Brain microvascular endothelial cell (primary cell): ENCODE results near the gene POU2F1.

ENCODE experiments used
- DNase-seq: peaks from one replicate; pipeline ENCODE4 v3.0.0-alpha.2; 2020
- H3K27ac ChIP-seq: fragments of 250-450 bp; sonication (Bioruptor Pico); 2 replicates; pipeline ENCODE4 v1.5.1; 2020; ENCODE audit warnings: mild to moderate bottlenecking, moderate library complexity
- H3K27me3 ChIP-seq: fragments of 250-450 bp; sonication (Bioruptor Pico); replicated peaks from 2 replicates; pipeline ENCODE4 v1.5.1; 2020; ENCODE audit warnings: mild to moderate bottlenecking
- H3K36me3 ChIP-seq: fragments of 250-450 bp; sonication (Bioruptor Pico); replicated peaks from 2 replicates; pipeline ENCODE4 v1.5.1; 2020; ENCODE audit warnings: mild to moderate bottlenecking
- H3K4me3 ChIP-seq: 2 replicates; pipeline ENCODE4 v1.5.1; 2011; ENCODE audit warnings: low read depth, mild to moderate bottlenecking, control low read depth, low read length, moderate library complexity
- in situ Hi-C: cut with HindIII; loops from 2 replicates; pipeline ENCODE4 v1.10.0; 2017; ENCODE audit warnings: low sequenced_read_pairs, low pct_ligation_motif_present
- TF ChIP-seq, protein P1 (sequence below): IDR thresholded peaks from 2 replicates; pipeline ENCODE4 v1.5.1; 2011; ENCODE audit warnings: low read depth, mild to moderate bottlenecking, moderate library complexity, low read length, control low read depth, inconsistent platforms; ENCODE audit errors: missing control alignments

The POU2F1 gene

DNA sequence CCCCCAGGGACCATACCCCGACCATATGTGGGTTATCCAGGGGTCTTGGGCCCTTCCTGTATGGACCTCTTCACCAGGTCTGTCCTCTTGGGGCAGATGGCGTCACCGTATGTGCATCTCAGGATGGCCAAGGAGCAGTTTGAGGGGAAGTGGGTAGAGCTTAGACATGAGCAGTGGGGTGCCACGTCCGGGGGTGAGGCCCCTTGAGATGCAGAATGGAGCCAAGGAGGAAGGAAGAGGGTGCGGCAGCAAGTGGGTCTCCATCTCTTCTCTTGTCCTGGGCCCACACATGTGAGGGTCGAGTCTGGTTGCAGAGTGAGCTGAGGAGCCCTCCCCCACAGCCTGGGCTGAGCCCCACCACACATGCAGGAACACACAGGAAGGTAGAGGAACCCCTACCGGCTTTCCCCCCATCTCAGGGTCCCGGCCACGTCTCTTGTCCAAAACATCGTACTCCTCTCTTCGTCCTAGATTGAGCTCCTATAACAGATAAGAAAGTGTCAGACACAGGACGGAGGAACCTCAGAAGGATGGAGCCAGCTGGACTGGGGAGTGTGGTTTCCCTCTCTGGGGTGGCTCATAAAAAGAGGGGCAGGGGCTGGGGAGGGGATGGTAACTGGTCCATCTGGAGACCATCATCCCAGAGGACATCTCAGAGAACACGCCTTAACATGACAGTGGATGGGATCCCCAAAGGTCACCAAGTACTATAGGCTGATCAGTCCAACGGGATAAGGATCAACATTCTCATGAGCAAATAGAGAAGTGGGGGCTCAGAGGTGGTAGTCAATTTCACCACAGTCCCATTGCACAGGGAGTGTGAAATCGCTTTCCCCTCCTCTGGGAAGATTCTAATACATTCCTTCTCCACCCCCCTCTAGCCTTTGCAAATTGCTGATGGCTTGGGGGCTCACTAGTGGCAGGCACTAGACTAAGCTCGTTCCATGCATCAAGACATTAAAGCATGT is 217.8 kb downstream of the POU2F1 start:
- H3K4me3 ChIP-seq: no peak overlapping the region
- in situ Hi-C loops: no loop called here
- no peaks in the 10 kb centered on the region for H3K27me3 ChIP-seq
- H3K27ac ChIP-seq: no peak overlapping the region
- H3K36me3 ChIP-seq: no peaks in the 10 kb centered on the region
- TF ChIP-seq, protein P1, sequence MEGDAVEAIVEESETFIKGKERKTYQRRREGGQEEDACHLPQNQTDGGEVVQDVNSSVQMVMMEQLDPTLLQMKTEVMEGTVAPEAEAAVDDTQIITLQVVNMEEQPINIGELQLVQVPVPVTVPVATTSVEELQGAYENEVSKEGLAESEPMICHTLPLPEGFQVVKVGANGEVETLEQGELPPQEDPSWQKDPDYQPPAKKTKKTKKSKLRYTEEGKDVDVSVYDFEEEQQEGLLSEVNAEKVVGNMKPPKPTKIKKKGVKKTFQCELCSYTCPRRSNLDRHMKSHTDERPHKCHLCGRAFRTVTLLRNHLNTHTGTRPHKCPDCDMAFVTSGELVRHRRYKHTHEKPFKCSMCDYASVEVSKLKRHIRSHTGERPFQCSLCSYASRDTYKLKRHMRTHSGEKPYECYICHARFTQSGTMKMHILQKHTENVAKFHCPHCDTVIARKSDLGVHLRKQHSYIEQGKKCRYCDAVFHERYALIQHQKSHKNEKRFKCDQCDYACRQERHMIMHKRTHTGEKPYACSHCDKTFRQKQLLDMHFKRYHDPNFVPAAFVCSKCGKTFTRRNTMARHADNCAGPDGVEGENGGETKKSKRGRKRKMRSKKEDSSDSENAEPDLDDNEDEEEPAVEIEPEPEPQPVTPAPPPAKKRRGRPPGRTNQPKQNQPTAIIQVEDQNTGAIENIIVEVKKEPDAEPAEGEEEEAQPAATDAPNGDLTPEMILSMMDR: no peak
- DNase-seq: no peak

GRCh38 chr1:167439301-167439988 is 218.8 kb downstream of the POU2F1 start:
- peak overlapping the region; percentile 50 for H3K4me3 ChIP-seq
- no peaks in the 10 kb centered on the region for H3K36me3 ChIP-seq
- H3K27me3 ChIP-seq: no peaks in the 10 kb centered on the region
- TF ChIP-seq, protein P1: peak; percentile 38
- in situ Hi-C loops: no loop called here
- DNase-seq: peak; percentile 27
- no peak overlapping the region for H3K27ac ChIP-seq

DNA sequence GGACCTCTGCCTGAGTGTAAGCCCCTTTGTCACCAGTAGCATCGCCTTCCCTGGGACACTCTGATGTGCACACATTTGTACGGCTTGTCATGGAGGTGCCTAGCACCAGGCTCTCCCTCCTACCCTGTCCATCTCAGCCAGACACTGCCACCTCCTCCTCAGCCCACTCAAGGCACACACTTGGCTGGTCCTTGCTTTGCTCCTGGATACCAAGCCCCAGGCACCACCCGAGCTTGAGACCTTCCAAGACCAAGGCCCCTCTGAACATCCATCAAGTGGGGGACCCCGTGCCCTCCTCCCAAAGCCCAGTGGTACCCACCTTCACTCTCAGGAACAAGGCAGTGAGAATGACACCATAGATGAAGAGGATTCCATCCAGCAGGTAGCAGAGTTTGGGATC is 219.7 kb downstream of the POU2F1 start:
- DNase-seq: no peak
- Histone ChIP-seq H3K4me3 (no peak overlapping the region), H3K36me3 (no peaks in the 10 kb centered on the region), H3K27me3 (no peaks in the 10 kb centered on the region), H3K27ac (no peak overlapping the region)
- TF ChIP-seq, protein P1: no peak
- in situ Hi-C loops: no loop called here

DNA sequence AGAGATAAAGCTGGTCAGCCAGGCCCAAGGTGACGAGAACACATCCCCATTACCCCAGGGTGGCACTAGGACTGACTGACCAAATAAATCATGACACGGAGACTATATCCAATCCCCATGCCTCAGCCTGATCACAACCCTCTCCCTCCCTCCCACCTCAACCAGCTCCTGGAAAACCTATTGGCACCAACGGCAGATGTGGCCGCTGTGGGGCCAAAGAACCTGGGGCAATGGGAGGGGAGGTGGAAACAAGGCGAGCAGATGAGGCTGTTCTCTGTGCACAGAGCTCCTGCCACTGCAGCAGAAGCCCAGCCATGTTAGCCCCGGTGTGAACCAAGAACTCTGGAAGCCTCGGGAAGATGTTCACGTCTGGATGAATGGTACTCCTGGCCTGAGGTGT is 220.1 kb downstream of the POU2F1 start:
- in situ Hi-C loops: no loop called here
- Histone ChIP-seq H3K27ac (no peak overlapping the region), H3K27me3 (no peaks in the 10 kb centered on the region), H3K36me3 (no peaks in the 10 kb centered on the region), H3K4me3 (no peak overlapping the region)
- no peak for DNase-seq
- TF ChIP-seq, protein P1: no peak

DNA sequence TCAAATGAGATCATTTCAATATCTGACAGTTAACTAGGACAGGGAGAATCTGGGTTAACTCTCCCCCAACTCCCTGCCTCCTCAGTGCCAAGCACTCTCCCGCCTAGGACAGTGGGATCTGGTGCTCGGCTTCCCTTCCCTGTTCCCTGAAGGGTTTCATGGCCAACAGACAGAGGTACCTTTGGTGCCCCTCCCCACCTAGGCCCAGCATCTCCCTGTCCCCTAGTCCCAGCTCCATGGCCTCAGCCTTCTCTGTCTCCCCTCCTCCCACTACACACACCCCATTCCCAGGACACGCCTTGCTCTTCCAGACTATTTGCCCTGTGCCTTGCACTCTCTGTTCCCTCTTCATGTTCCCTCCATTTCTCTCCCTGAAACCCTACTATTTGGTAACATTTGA is 220.5 kb downstream of the POU2F1 start:
- H3K36me3 ChIP-seq: no peaks in the 10 kb centered on the region

More for the DNA sequence above, 220.5 kb downstream of the POU2F1 start:
- DNase-seq: no peak
- H3K27me3 ChIP-seq: no peaks in the 10 kb centered on the region
- no peak overlapping the region for H3K4me3 ChIP-seq
- H3K27ac ChIP-seq: no peak overlapping the region
- TF ChIP-seq, protein P1: no peak
- in situ Hi-C loops: no loop called here
